Sigmoid colon (tissue), 7 donors: Measurements from ENCODE around the gene SPATC1L. TPM values are rescaled to one million over a fixed set of nuclear protein-coding genes. Genes with fewer than 3 reads are reported as not detected.

ENCODE experiments used
- DNase-seq: peaks from one replicate; pipeline ENCODE4 v3.0.0-alpha.2; 2019
- H3K27ac ChIP-seq, 4 donors: fragments of 200-600 bp; sonication (generic); one replicate each; pipeline ENCODE4 v1.5.1; 2016 to 2019; ENCODE audit warnings: mild to moderate bottlenecking in 1 of 4
- H3K27me3 ChIP-seq, 3 donors: fragments of 200-600 bp; sonication (generic); one replicate each; pipeline ENCODE4 v1.5.1; 2019; ENCODE audit warnings: mild to moderate bottlenecking in 1 of 3
- H3K36me3 ChIP-seq, 4 donors: fragments of 200-600 bp; sonication (generic); one replicate each; pipeline ENCODE4 v1.5.1; 2016 to 2019
- H3K4me1 ChIP-seq, 4 donors: fragments of 200-600 bp; sonication (generic); one replicate each; pipeline ENCODE4 v1.5.1; 2017 to 2019
- H3K4me3 ChIP-seq, 4 donors: fragments of 200-600 bp; sonication (generic); one replicate each; pipeline ENCODE4 v1.5.1; 2017 to 2019; ENCODE audit warnings: mild to moderate bottlenecking in 2 of 4, moderate library complexity in 1 of 4
- H3K9me3 ChIP-seq, 4 donors: fragments of 200-600 bp in 3 of 4; sonication (generic) in 3 of 4; one replicate each; pipeline versions ENCODE4 v1.5.1 to v1.6.1; 2013 to 2019
- EP300 ChIP-seq, 4 donors: sonication (generic); formaldehyde crosslinking; IDR thresholded peaks; one replicate each; pipeline ENCODE4 v1.6.1; 2017; ENCODE audit warnings: antibody characterized with exemption in 4 of 4
- POLR2A ChIP-seq, 2 donors: fragments of 450-650 bp; IDR thresholded peaks; one replicate each; pipeline ENCODE4 v1.6.1; 2016; ENCODE audit warnings: antibody characterized with exemption in 2 of 2, mild to moderate bottlenecking in 2 of 2, moderate library complexity in 2 of 2
- POLR2AphosphoS5 ChIP-seq, 4 donors: sonication (generic); formaldehyde crosslinking; IDR thresholded peaks; one replicate each; pipeline ENCODE4 v1.6.1; 2017; ENCODE audit warnings: antibody characterized with exemption in 4 of 4
- WGBS, 2 donors: extraction: QIAGEN DNeasy Blood & Tissue Kit; methylation state at CpG; one replicate each; pipeline ENCODE4 v1.1.7; 2013; 5-methylcytosine and 5-hydroxymethylcytosine counted together
- intact Hi-C: fragments of 100-400 bp; cut with DNase I; formaldehyde crosslinking; loops from one replicate; pipeline ENCODE4 v1.15.1; 2023
- polyA plus RNA-seq, 3 donors: library from polyadenylated mRNA; stranded (reverse); fragments of 200-250 nt; gene quantifications; one replicate each; pipeline ENCODE4 v1.2.3, GENCODE V29; 2013
- total RNA-seq, 4 donors: library from RNA; depleted of rRNA; stranded (reverse); fragments of >200 nt; gene quantifications; one replicate each; pipeline ENCODE4 v1.1.0, GENCODE V29; 2016
- TF ChIP-seq, protein P1 (sequence below), 4 experiments: fragments of 450-650 bp in 3 of 4; fragments of 200-600 bp in 1 of 4; IDR thresholded peaks; one replicate each; pipeline ENCODE4 v1.5.1; 2016 to 2019; ENCODE audit warnings: antibody characterized with exemption in 4 of 4, mild to moderate bottlenecking in 3 of 4, moderate library complexity in 2 of 4
- donor health status: healthy with polysubstance abuse.
- donor health status: Bipolar disorder and iron deficiency.
- donor health status: healthy.

SPATC1L gene
- total and polyA plus RNA-seq, 7 donors, result 0.95 to 18.3 (median 7.8) TPM

DNA sequence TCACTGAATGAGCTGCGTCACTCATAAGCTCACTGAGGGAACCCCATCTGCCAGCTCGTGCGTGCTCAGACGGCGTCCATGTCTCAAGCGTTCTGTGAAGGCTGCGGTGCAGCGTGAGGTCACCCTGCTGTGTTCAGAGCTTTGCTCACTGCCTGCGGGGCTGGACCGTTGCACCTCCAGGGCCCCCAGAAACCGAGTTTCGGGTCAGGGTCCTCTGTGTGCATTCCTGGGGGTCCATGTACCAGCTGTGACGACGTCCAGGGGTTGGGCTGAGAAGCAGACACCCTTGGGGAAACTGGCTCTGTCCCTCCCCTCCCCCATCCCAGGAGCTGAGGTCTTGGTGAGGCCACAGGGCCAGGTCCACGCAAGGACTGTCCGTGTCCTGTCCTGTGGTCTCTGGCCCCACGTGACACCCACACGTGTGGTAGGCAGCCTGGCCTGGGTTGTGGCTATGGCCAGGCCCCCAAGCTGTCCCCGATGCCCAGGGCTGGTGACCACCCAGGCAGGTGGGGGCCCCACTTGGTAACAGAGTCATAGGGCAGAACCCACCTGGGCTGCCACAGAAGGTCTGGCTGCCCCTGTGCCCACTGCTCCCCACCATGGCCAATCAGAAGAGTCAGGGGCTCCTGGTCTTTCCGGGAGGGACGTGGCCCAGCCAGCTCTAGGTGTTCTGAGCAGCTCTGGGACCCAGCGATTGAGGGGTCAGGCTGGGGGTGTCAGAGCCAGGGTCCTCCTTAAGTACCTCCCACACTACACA, 53.2 kb downstream of the SPATC1L start:
- Histone ChIP-seq H3K27me3 (no peaks in the 10 kb centered on the region), H3K9me3 (no peaks in the 10 kb centered on the region), H3K4me1 (peaks cover 0 to 7% (median 0%) of the 10 kb centered on the region in 4 donors), H3K27ac (peak overlapping the region; percentile 24 to 66 (median 52)), H3K4me3 (no peak overlapping the region), H3K36me3 (peaks cover 17 to 53% (median 27%) of the 10 kb centered on the region in 4 donors)
- peak; percentile 4 to 57 (median 40) for TF ChIP-seq POLR2AphosphoS5 (IDR thresholded peaks at IDR 0.05)
- no peak for TF ChIP-seq POLR2A (IDR thresholded peaks at IDR 0.05)
- no peak for DNase-seq
- 70 to 80% methylated on average over 22 of the region's 22 CpGs for WGBS, 2 donors
- intact Hi-C loops, result no loop called here

DNA sequence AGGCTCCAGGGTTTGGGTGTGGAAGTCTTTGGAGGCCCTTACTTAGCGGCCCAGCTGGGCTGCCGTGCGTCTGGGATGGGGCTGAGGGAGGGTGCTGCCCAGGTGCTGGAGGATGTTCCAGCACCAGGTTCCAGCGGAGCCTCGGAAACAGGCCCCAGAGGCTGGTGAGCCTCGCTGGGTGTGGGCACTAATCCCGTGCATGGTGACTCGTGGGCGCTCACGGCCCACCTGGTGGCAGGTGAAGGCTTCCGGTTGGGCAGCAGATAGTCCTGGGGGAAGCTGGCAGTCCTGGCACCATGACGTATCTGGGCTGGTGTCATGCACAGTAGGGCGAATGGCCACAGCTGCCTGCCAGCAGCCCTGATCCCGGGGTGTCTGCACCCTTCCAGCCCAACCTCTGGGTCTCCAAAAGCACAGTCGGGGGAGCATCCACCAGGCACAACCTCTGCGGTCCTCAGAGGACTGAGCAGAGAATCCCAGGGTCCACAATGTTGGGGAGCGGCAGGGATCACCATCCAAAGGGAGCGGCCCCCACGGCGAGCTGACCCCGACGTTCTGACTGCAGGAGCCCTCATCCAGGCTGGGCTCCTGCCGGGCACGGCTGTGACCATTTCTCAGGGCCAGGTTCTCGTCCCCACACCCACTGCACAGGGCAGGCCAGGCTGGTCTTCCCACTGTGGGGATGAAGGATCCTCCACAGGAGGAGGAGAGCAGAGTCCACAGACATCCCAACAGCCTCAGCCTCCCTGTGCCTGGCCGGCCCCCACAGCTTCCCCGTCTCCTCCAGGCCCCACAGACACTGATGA, 54.2 kb downstream of the SPATC1L start:
- no peak for TF ChIP-seq EP300 (IDR thresholded peaks at IDR 0.05)
- TF ChIP-seq POLR2A (IDR thresholded peaks at IDR 0.05), result no peak
- TF ChIP-seq POLR2AphosphoS5 (IDR thresholded peaks at IDR 0.05), result peak in 2 of 4 donors; percentile 4 to 38
- TF ChIP-seq, protein P1, sequence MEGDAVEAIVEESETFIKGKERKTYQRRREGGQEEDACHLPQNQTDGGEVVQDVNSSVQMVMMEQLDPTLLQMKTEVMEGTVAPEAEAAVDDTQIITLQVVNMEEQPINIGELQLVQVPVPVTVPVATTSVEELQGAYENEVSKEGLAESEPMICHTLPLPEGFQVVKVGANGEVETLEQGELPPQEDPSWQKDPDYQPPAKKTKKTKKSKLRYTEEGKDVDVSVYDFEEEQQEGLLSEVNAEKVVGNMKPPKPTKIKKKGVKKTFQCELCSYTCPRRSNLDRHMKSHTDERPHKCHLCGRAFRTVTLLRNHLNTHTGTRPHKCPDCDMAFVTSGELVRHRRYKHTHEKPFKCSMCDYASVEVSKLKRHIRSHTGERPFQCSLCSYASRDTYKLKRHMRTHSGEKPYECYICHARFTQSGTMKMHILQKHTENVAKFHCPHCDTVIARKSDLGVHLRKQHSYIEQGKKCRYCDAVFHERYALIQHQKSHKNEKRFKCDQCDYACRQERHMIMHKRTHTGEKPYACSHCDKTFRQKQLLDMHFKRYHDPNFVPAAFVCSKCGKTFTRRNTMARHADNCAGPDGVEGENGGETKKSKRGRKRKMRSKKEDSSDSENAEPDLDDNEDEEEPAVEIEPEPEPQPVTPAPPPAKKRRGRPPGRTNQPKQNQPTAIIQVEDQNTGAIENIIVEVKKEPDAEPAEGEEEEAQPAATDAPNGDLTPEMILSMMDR (IDR thresholded peaks at IDR 0.05), result no peak
- no peak for DNase-seq
- no peak overlapping the region for H3K4me3 ChIP-seq
- H3K27me3 ChIP-seq, result no peaks in the 10 kb centered on the region
- 81 to 88% methylated on average over 27 of the region's 27 CpGs for WGBS, 2 donors
- no peaks in the 10 kb centered on the region for H3K9me3 ChIP-seq
- H3K4me1 ChIP-seq, result peaks cover 0 to 8% (median 0%) of the 10 kb centered on the region in 4 donors
- peaks cover 27 to 63% (median 36%) of the 10 kb centered on the region in 4 donors for H3K36me3 ChIP-seq
- intact Hi-C loops, result no loop called here
- peak overlapping the region; percentile 24 to 66 (median 52) for H3K27ac ChIP-seq

DNA sequence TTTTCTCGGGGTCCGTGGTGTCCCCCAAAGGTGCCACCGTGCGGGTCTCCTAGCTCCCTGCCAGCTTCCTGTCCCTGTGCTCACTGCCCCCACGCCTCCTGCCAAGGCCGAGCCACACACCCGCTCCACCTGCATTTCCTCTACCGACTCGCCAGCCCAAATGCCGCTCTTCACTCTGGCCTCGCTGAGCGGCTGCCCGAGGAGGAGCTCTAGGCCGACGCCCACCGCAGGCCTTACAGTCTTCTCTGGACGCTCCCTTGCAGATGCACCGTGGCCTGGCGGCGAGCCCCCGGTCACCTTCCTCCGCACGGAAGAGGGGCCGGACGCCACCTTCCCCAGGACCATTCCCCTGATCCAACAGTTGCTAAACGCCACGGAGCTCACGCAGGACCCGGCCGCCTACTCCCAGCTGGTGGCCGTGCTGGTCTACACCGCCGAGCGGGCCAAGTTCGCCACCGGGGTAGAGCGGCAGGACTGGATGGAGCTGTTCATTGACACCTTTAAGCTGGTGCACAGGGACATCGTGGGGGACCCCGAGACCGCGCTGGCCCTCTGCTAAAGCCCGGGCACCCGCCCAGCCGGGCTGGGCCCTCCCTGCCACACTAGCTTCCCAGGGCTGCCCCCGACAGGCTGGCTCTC, 55.2 kb downstream of the SPATC1L start:
- whole genome bisulfite sequencing, 2 donors, result 88 to 89% methylated on average over 45 of the region's 45 CpGs

DNA sequence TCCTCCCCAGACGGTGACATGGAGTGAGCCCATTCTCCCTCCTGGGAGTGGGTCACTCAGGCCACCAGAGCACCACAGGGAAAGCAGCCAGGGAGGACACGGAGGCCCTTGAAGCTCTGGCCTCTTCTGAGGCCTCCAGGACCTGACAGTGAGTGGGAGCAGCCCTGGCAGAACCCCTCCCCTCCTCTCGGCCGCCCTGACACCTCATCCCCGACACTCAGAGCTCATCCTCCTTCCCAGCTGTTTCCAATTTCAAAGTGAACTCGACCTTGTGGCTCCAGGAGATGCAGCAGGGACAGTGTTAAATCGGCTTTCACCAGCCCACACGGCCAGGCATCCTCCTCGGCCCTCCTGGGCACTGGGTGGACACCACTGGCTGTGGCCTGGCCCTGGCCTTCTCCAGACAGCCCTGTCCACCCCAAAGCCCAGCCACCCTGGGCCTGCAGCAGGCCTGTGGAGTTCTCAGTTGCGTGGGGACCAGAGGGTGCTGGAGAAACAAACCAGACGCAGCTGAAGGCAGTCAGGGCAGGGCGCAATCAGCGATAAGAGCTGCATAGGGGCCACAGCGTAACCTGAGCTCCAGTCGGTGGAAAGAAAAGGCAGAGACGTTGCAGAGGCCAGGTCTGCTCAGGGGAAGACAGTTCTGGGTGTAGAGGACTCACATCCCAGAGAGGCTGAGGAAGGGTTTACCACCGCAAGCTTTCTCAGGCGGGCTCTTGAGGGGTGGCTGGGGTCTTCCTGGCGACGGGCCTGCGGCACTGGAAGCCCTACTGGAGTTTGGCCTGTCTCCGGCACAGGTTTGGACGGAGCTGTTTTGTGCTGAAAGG, 55.9 kb downstream of the SPATC1L start:
- peaks cover 36 to 77% (median 49%) of the 10 kb centered on the region in 4 donors for H3K36me3 ChIP-seq

More for the DNA sequence above, 55.2 kb downstream of the SPATC1L start:
- DNase-seq, result peak; percentile 70
- intact Hi-C loops, result no loop called here
- Histone ChIP-seq H3K36me3 (peaks cover 36 to 73% (median 46%) of the 10 kb centered on the region in 4 donors), H3K27me3 (no peaks in the 10 kb centered on the region), H3K4me1 (peaks cover 0 to 8% (median 0%) of the 10 kb centered on the region in 4 donors), H3K9me3 (no peaks in the 10 kb centered on the region), H3K4me3 (no peak overlapping the region), H3K27ac (peak overlapping the region in 1 of 4 donors; percentile 45)
- TF ChIP-seq POLR2A (IDR thresholded peaks at IDR 0.05) (no peak), POLR2AphosphoS5 (IDR thresholded peaks at IDR 0.05) (peak in 2 of 4 donors; percentile 18 to 28), EP300 (IDR thresholded peaks at IDR 0.05) (no peak)
- TF ChIP-seq, protein P1 (IDR thresholded peaks at IDR 0.05), result no peak

More for the DNA sequence above, 55.9 kb downstream of the SPATC1L start:
- peak overlapping the region in 3 of 4 donors; percentile 20 to 45 (median 36) for H3K27ac ChIP-seq
- H3K4me1 ChIP-seq, result peaks cover 0 to 8% (median 0%) of the 10 kb centered on the region in 4 donors
- peak; percentile 65 for DNase-seq
- TF ChIP-seq, protein P1 (IDR thresholded peaks at IDR 0.05), result no peak
- TF ChIP-seq POLR2A (IDR thresholded peaks at IDR 0.05) (no peak), EP300 (IDR thresholded peaks at IDR 0.05) (no peak), POLR2AphosphoS5 (IDR thresholded peaks at IDR 0.05) (no peak)
- intact Hi-C loops, result no loop called here
- H3K4me3 ChIP-seq, result no peak overlapping the region
- no peaks in the 10 kb centered on the region for H3K27me3 ChIP-seq
- no peaks in the 10 kb centered on the region for H3K9me3 ChIP-seq
- 68 to 74% methylated on average over 23 of the region's 23 CpGs for WGBS, 2 donors
